CD14-positive monocyte (primary cell): ENCODE results near the gene YTHDC1. TPM values are rescaled to one million over a fixed set of nuclear protein-coding genes. Genes with fewer than 3 reads are reported as not detected.

Source experiments
- DNase-seq, 3 donors: peaks; one replicate each; pipeline ENCODE4 v3.0.0-alpha.2; 2011 to 2022
- H2AFZ ChIP-seq: 2 replicates; pipeline ENCODE4 v1.6.0; 2012; ENCODE audit warnings: mild to moderate bottlenecking, low read depth, low read length, inconsistent platforms; ENCODE audit not compliant: insufficient read depth, poor library complexity, severe bottlenecking
- H3K27ac ChIP-seq, 2 donors: 1 replicate in 1 of 2; 2 replicates in 1 of 2; pipeline ENCODE4 v1.5.1; 2012 to 2013; ENCODE audit warnings: low read length in 2 of 2, control low read depth in 1 of 2, inconsistent platforms in 1 of 2, low read depth in 1 of 2, mild to moderate bottlenecking in 1 of 2
- H3K27me3 ChIP-seq, 2 donors: one replicate each; pipeline versions ENCODE4 v1.6.0 to v1.6.1; 2011 to 2013; ENCODE audit warnings: low read length in 2 of 2; ENCODE audit not compliant: control insufficient read depth in 2 of 2, insufficient read depth in 2 of 2
- H3K36me3 ChIP-seq, 2 donors: replicated peaks in 1 of 2; 1 replicate in 1 of 2; 2 replicates in 1 of 2; pipeline versions ENCODE4 v1.5.1 to v1.6.1; 2012 to 2013; ENCODE audit warnings: low read length in 2 of 2, control low read depth in 1 of 2, inconsistent platforms in 1 of 2, mild to moderate bottlenecking in 1 of 2; ENCODE audit not compliant: insufficient read depth in 2 of 2, control insufficient read depth in 1 of 2
- H3K4me1 ChIP-seq, 2 donors: 1 replicate in 1 of 2; 2 replicates in 1 of 2; pipeline versions ENCODE4 v1.5.1 to v1.6.1; 2012 to 2013; ENCODE audit warnings: low read length in 2 of 2, control low read depth in 1 of 2, inconsistent platforms in 1 of 2, mild to moderate bottlenecking in 1 of 2, moderate library complexity in 1 of 2; ENCODE audit not compliant: insufficient read depth in 2 of 2, control insufficient read depth in 1 of 2
- H3K4me2 ChIP-seq: replicated peaks from 2 replicates; pipeline ENCODE3; 2012; ENCODE audit warnings: low read length, moderate library complexity, mild to moderate bottlenecking; ENCODE audit not compliant: poor library complexity, severe bottlenecking; ENCODE audit errors: extremely low read depth
- H3K4me3 ChIP-seq, 3 experiments: fragments of 200-600 bp in 1 of 3; sonication (generic) in 1 of 3; replicated peaks in 1 of 3; 1 replicate in 2 of 3; 2 replicates in 1 of 3; pipeline ENCODE4 v1.5.1; 2011 to 2013; ENCODE audit warnings: low read length in 3 of 3, mild to moderate bottlenecking in 3 of 3, control low read depth in 2 of 3, low read depth in 2 of 3, inconsistent platforms in 1 of 3, moderate library complexity in 1 of 3
- H3K79me2 ChIP-seq: 2 replicates; pipeline ENCODE4 v1.6.0; 2012; ENCODE audit warnings: mild to moderate bottlenecking, control low read depth, inconsistent platforms, low read length, moderate library complexity; ENCODE audit not compliant: insufficient read depth
- H3K9ac ChIP-seq: 2 replicates; pipeline ENCODE4 v1.6.0; 2017; ENCODE audit warnings: low read length, mild to moderate bottlenecking; ENCODE audit not compliant: insufficient read depth, poor library complexity, severe bottlenecking
- H3K9me3 ChIP-seq, 2 donors: replicated peaks in 1 of 2; 1 replicate in 1 of 2; 2 replicates in 1 of 2; pipeline versions ENCODE4 v1.5.1 to v1.6.1; 2012 to 2013; ENCODE audit warnings: low read length in 2 of 2, control low read depth in 1 of 2; ENCODE audit not compliant: control insufficient read depth in 1 of 2, insufficient read depth in 1 of 2
- H4K20me1 ChIP-seq: 2 replicates; pipeline ENCODE4 v1.6.0; 2012; ENCODE audit warnings: mild to moderate bottlenecking, low read length, control low read depth, moderate library complexity; ENCODE audit not compliant: insufficient read depth
- H3K27ac Mint-ChIP-seq, 7 donors: one replicate each; pipeline ENCODE4 v1.8.0; 2020; ENCODE audit warnings: mild to moderate bottlenecking in 7 of 7, mixed read lengths in 7 of 7, moderate library complexity in 6 of 7, inconsistent platforms in 2 of 7
- H3K27me3 Mint-ChIP-seq, 3 donors: one replicate each; pipeline ENCODE4 v1.8.0; 2021 to 2022; ENCODE audit warnings: low read depth in 3 of 3, mild to moderate bottlenecking in 3 of 3, mixed read lengths in 3 of 3, moderate library complexity in 3 of 3, inconsistent platforms in 1 of 3
- H3K36me3 Mint-ChIP-seq, 2 donors: one replicate each; pipeline ENCODE4 v1.8.0; 2020; ENCODE audit warnings: mixed read lengths in 2 of 2, inconsistent platforms in 1 of 2, mild to moderate bottlenecking in 1 of 2
- H3K4me1 Mint-ChIP-seq: one replicate; pipeline ENCODE4 v1.8.0; 2020; ENCODE audit warnings: mild to moderate bottlenecking, mixed read lengths
- H3K4me3 Mint-ChIP-seq, 2 donors: one replicate each; pipeline ENCODE4 v1.8.0; 2020; ENCODE audit warnings: mild to moderate bottlenecking in 2 of 2, mixed read lengths in 2 of 2, moderate library complexity in 1 of 2
- H3K9me3 Mint-ChIP-seq, 7 donors: one replicate each; pipeline ENCODE4 v1.8.0; 2020 to 2022; ENCODE audit warnings: mixed read lengths in 7 of 7, mild to moderate bottlenecking in 6 of 7, moderate library complexity in 6 of 7, inconsistent platforms in 2 of 7
- CTCF ChIP-seq: fragments of 200-600 bp; IDR thresholded peaks from one replicate; pipeline ENCODE4 v1.8.0; 2022; ENCODE audit warnings: antibody characterized with exemption, mild to moderate bottlenecking
- WGBS: methylation state at CpG from one replicate; pipeline ENCODE4 v1.1.5; 2013; ENCODE audit warnings: missing lambda C conversion rate; ENCODE audit not compliant: insufficient coverage; 5-methylcytosine and 5-hydroxymethylcytosine counted together
- intact Hi-C, 2 donors: fragments of 100-400 bp; cut with micrococcal nuclease; formaldehyde crosslinking; loops; one replicate each; pipeline versions ENCODE4 v1.15.0 to v1.15.1; 2023
- polyA plus RNA-seq, 3 donors: library from polyadenylated mRNA; depleted of rRNA in 1 of 3; unstranded in 2 of 3; stranded (reverse) in 1 of 3; fragments of 300-500 nt in 2 of 3; fragments of >200 nt in 1 of 3; fragmentation: Illumina TruSeq in 2 of 3; gene quantifications; 1 replicate in 2 of 3; 2 replicates in 1 of 3; pipeline ENCODE4 v1.2.3, GENCODE V29; 2012 to 2021

The YTHDC1 gene
- polyA plus RNA-seq, 3 donors = 11.0 to 30.8 (median 11.5) TPM

- Mint-ChIP-seq H3K27ac (no peak overlapping the region), H3K36me3 (no peaks in the 10 kb centered on the region), H3K9me3 (peaks cover 0 to 9% (median 3%) of the 10 kb centered on the region in 7 donors), H3K27me3 (peaks cover 0 to 3% (median 0%) of the 10 kb centered on the region in 3 donors), H3K4me1 (no peaks in the 10 kb centered on the region), H3K4me3 (no peak overlapping the region)
- Histone ChIP-seq H3K4me3 (no peak overlapping the region), H3K79me2 (no peaks in the 10 kb centered on the region), H3K9ac (no peak overlapping the region), H3K27ac (no peak overlapping the region), H4K20me1 (no peaks in the 10 kb centered on the region), H3K9me3 (peaks cover 0 to 2% of the 10 kb centered on the region in 2 donors), H3K4me2 (no peak overlapping the region), H3K4me1 (no peaks in the 10 kb centered on the region), H3K27me3 (no peaks in the 10 kb centered on the region), H3K36me3 (no peaks in the 10 kb centered on the region), H2AFZ (no peak overlapping the region)
- intact Hi-C loops = no loop called here
- no peak for DNase-seq
- no CpG with 5 or more reads among the region's 1 CpG for WGBS
- no peak for TF ChIP-seq CTCF
Observed at GRCh38 chr4:68291256-68291655, 58.6 kb downstream of the YTHDC1 start.

- H3K79me2 ChIP-seq = no peaks in the 10 kb centered on the region
- H3K27me3 ChIP-seq = no peaks in the 10 kb centered on the region
- Mint-ChIP-seq H3K4me1 (no peaks in the 10 kb centered on the region), H3K27ac (no peak overlapping the region), H3K9me3 (peaks cover 0 to 5% (median 2%) of the 10 kb centered on the region in 7 donors), H3K4me3 (no peak overlapping the region), H3K27me3 (no peaks in the 10 kb centered on the region), H3K36me3 (no peaks in the 10 kb centered on the region)
- no peak overlapping the region for H2AFZ ChIP-seq
- no peak overlapping the region for H3K27ac ChIP-seq
- H3K4me2 ChIP-seq = no peak overlapping the region
- H3K9ac ChIP-seq = no peak overlapping the region
- H3K36me3 ChIP-seq = no peaks in the 10 kb centered on the region
- intact Hi-C loops = no loop called here
- no peak for TF ChIP-seq CTCF
- no peaks in the 10 kb centered on the region for H3K4me1 ChIP-seq
- no peaks in the 10 kb centered on the region for H4K20me1 ChIP-seq
- DNase-seq = no peak
- H3K4me3 ChIP-seq = no peak overlapping the region
- WGBS = 70% methylated on average over 1 of the region's 2 CpGs
- no peaks in the 10 kb centered on the region for H3K9me3 ChIP-seq
Observed at GRCh38 chr4:68288393-68288740, 61.5 kb downstream of the YTHDC1 start.
